Common myeloid progenitor, CD34-positive (primary cell): ENCODE results near the gene CNTN5.

Experiments used
- CTCF ChIA-PET: fragments of 350-600 bp; sonication (Branson Sonifier 250); formaldehyde crosslinking; loops from one replicate; lab custom pipeline; 2021; ENCODE audit warnings: antibody characterized with exemption; lab: Charles Lee
- POLR2A ChIA-PET: fragments of 350-600 bp; sonication (Branson Sonifier 250); formaldehyde crosslinking; loops from one replicate; lab custom pipeline; 2021; ENCODE audit warnings: antibody characterized with exemption; lab: Charles Lee
- DNase-seq, 3 donors: peaks; one replicate each; pipeline versions ENCODE4 v3.0.0 to v3.0.0-alpha.2; 2013
- H3K27ac ChIP-seq, 2 experiments: 1 replicate in 1 of 2; 2 replicates in 1 of 2; pipeline ENCODE4 v1.7.0; 2013; ENCODE audit warnings: inconsistent platforms in 2 of 2, low read length in 2 of 2, mild to moderate bottlenecking in 2 of 2, low read depth in 1 of 2, moderate library complexity in 1 of 2; ENCODE audit not compliant: severe bottlenecking in 2 of 2, insufficient read depth in 1 of 2, poor library complexity in 1 of 2
- H3K27me3 ChIP-seq, 5 experiments: replicated peaks in 2 of 5; 1 replicate in 3 of 5; 2 replicates in 2 of 5; pipeline versions ENCODE4 v1.6.1 to v1.7.0; 2013; ENCODE audit warnings: low read length in 4 of 5, mild to moderate bottlenecking in 2 of 5, moderate library complexity in 2 of 5, inconsistent platforms in 1 of 5; ENCODE audit not compliant: insufficient read depth in 5 of 5, control insufficient read depth in 4 of 5
- H3K36me3 ChIP-seq, 4 experiments: 1 replicate in 2 of 4; 2 replicates in 2 of 4; pipeline versions ENCODE4 v1.6.1 to v1.7.0; 2013; ENCODE audit warnings: low read length in 3 of 4, control low read depth in 1 of 4, mild to moderate bottlenecking in 1 of 4; ENCODE audit not compliant: control insufficient read depth in 4 of 4, insufficient read depth in 4 of 4
- H3K4me1 ChIP-seq, 4 experiments: 1 replicate in 3 of 4; 2 replicates in 1 of 4; pipeline versions ENCODE4 v1.6.1 to v1.7.1; 2013; ENCODE audit warnings: low read length in 3 of 4, mild to moderate bottlenecking in 3 of 4, control low read depth in 1 of 4, inconsistent platforms in 1 of 4, moderate library complexity in 1 of 4; ENCODE audit not compliant: control insufficient read depth in 4 of 4, insufficient read depth in 4 of 4; ENCODE audit errors: control extremely low read depth in 1 of 4
- H3K4me3 ChIP-seq, 7 experiments: 1 replicate in 4 of 7; 2 replicates in 3 of 7; pipeline versions ENCODE4 v1.5.1 to v1.7.0; 2013; ENCODE audit warnings: mild to moderate bottlenecking in 7 of 7, low read length in 6 of 7, moderate library complexity in 6 of 7, inconsistent platforms in 2 of 7, low read depth in 2 of 7, control low read depth in 1 of 7; ENCODE audit not compliant: insufficient read depth in 4 of 7, control insufficient read depth in 1 of 7; ENCODE audit errors: extremely low read depth in 1 of 7
- H3K9me3 ChIP-seq, 5 experiments: 1 replicate in 4 of 5; 2 replicates in 1 of 5; pipeline versions ENCODE4 v1.6.1 to v1.7.1; 2013; ENCODE audit warnings: low read length in 4 of 5, mild to moderate bottlenecking in 2 of 5, inconsistent platforms in 1 of 5, low read depth in 1 of 5, moderate library complexity in 1 of 5; ENCODE audit not compliant: control insufficient read depth in 4 of 5, insufficient read depth in 2 of 5; ENCODE audit errors: control extremely low read depth in 1 of 5
- WGBS: methylation state at CpG from one replicate; pipeline ENCODE4 v1.1.5; 2013; ENCODE audit not compliant: insufficient coverage; 5-methylcytosine and 5-hydroxymethylcytosine counted together

The CNTN5 gene

GRCh38 chr11:99192716-99193115 lies 172.0 kb downstream of the CNTN5 start:
- Histone ChIP-seq H3K4me1 (no peaks in the 10 kb centered on the region), H3K27me3 (no peaks in the 10 kb centered on the region), H3K9me3 (no peaks in the 10 kb centered on the region), H3K4me3 (no peak overlapping the region), H3K36me3 (no peaks in the 10 kb centered on the region), H3K27ac (no peak overlapping the region)
- POLR2A ChIA-PET = no interaction called here
- DNase-seq = no peak
- no CpG with 5 or more reads among the region's 1 CpG for WGBS
- CTCF ChIA-PET = no interaction called here

DNA sequence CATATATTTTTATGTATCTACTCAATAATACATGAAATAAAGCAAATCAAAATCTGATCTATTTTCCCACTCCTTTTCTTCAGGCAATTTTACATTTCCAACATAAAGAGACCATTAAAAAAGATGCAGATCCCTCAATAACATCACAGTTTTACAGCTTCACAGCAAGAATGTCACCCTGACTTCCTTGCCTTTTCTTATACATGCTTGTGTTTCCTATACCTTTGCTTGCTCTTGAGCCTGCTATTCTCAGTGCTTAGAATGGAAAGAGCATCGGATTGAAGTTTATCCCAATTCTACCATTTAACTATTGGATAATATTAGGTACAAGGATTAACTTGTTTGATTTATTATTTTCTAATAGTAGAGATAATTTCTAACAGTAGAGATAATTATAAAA lies 176.7 kb downstream of the CNTN5 start:
- no CpG with 5 or more reads among the region's 1 CpG for WGBS
- Histone ChIP-seq H3K9me3 (no peaks in the 10 kb centered on the region), H3K4me1 (no peaks in the 10 kb centered on the region), H3K27ac (no peak overlapping the region), H3K36me3 (no peaks in the 10 kb centered on the region), H3K27me3 (no peaks in the 10 kb centered on the region), H3K4me3 (no peak overlapping the region)
- ChIA-PET CTCF (no interaction called here), POLR2A (no interaction called here)
- no peak for DNase-seq

DNA sequence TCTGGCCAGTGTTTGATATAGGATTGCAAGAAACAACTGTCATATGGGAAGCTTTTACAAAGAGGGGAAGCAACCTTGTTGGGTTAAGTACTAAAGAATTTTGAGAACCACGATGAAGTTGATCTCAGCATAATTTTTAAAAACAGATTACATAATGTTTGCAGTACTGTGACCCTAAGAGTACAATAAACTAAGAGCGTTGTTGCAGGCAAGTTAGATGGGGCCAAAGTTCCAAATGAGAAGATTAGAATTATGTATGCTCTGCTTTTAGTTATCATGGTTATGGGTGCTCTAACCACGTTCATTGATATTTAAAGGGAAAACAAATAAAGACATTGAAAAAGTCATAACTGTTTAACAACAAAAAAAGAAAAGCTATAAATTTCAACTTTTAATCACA lies 177.5 kb downstream of the CNTN5 start:
- no peaks in the 10 kb centered on the region for H3K4me1 ChIP-seq
- no peaks in the 10 kb centered on the region for H3K27me3 ChIP-seq
- no peak for DNase-seq
- H3K9me3 ChIP-seq = no peaks in the 10 kb centered on the region
- no peak overlapping the region for H3K27ac ChIP-seq
- no peaks in the 10 kb centered on the region for H3K36me3 ChIP-seq
- no peak overlapping the region for H3K4me3 ChIP-seq
- 100% methylated on average over 1 of the region's 3 CpGs for WGBS
- POLR2A ChIA-PET = no interaction called here
- CTCF ChIA-PET = no interaction called here

DNA sequence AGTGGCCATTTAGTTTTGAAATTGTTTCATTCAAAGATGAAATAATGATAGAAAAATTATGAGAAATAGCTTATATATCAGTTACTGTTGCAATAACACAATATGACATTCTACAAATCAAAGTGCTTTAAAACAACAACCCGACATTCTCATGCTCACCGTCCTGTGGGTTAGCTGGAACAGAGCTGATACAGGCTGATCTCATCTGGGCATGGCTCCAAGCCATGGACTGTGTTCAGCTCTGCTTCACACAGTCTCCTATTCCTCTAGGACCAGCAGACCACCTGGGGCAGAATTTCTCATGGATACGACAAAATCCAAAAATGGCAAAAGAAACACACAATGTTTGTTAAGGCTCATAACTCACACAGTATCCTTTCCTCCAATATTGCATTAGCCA lies 178.6 kb downstream of the CNTN5 start:
- Histone ChIP-seq H3K27me3 (no peaks in the 10 kb centered on the region), H3K27ac (no peak overlapping the region), H3K36me3 (no peaks in the 10 kb centered on the region), H3K4me3 (no peak overlapping the region), H3K9me3 (no peaks in the 10 kb centered on the region), H3K4me1 (no peaks in the 10 kb centered on the region)
- 0% methylated on average over 2 of the region's 3 CpGs for WGBS
- peak in 1 of 3 donors; percentile 1 for DNase-seq
- CTCF ChIA-PET = no interaction called here
- POLR2A ChIA-PET = no interaction called here

GRCh38 chr11:99200720-99201119 lies 180.0 kb downstream of the CNTN5 start:
- no peaks in the 10 kb centered on the region for H3K4me1 ChIP-seq
- H3K27ac ChIP-seq = no peak overlapping the region
- H3K36me3 ChIP-seq = no peaks in the 10 kb centered on the region
- H3K27me3 ChIP-seq = no peaks in the 10 kb centered on the region
- ChIA-PET CTCF (no interaction called here), POLR2A (no interaction called here)
- DNase-seq = no peak
- 100% methylated on average over 2 of the region's 3 CpGs for WGBS
- no peaks in the 10 kb centered on the region for H3K9me3 ChIP-seq
- no peak overlapping the region for H3K4me3 ChIP-seq

GRCh38 chr11:99208813-99209212 lies 188.1 kb downstream of the CNTN5 start:
- WGBS = no CpG with 5 or more reads among the region's 1 CpG
- H3K27me3 ChIP-seq = no peaks in the 10 kb centered on the region
- no peak overlapping the region for H3K4me3 ChIP-seq
- DNase-seq = no peak
- no peaks in the 10 kb centered on the region for H3K4me1 ChIP-seq
- H3K36me3 ChIP-seq = no peaks in the 10 kb centered on the region
- H3K27ac ChIP-seq = no peak overlapping the region
- H3K9me3 ChIP-seq = no peaks in the 10 kb centered on the region
- ChIA-PET POLR2A (no interaction called here), CTCF (no interaction called here)

DNA sequence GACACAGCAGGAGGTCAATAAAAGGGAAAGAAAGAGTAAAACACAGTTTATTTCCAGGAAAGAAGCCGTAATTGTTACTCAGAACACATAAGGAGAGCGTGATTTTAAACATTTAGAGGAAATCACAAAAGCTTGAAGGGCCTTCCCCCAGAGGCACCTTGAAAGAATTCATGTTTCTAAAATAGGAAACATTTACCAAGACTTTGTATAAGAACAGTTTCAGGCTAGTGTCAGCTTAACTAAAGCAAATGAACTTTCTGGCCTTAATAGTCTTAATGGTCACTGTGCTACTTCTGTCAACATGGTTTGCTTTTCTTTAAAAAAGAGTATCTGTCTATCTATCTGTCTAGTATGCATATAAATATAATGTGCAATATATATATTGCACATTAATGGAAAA lies 208.8 kb downstream of the CNTN5 start:
- Histone ChIP-seq H3K4me3 (no peak overlapping the region), H3K4me1 (no peaks in the 10 kb centered on the region), H3K9me3 (no peaks in the 10 kb centered on the region), H3K36me3 (no peaks in the 10 kb centered on the region), H3K27me3 (no peaks in the 10 kb centered on the region), H3K27ac (no peak overlapping the region)
- DNase-seq = no peak
- 60% methylated on average over 1 of the region's 2 CpGs for WGBS
- ChIA-PET CTCF (no interaction called here), POLR2A (interaction anchor here (0.6 kb wide), 1 partner anchor 222 kb away, joined by 3 read pairs; no protein-coding TSS in a partner anchor)
